ENCODE results near the gene MCM3AP. TPM values are rescaled to one million over a fixed set of nuclear protein-coding genes. Genes with fewer than 3 reads are reported as not detected.

MCM3AP gene
- total RNA-seq, 1 donor from 2014 or later: 150 TPM

DNA sequence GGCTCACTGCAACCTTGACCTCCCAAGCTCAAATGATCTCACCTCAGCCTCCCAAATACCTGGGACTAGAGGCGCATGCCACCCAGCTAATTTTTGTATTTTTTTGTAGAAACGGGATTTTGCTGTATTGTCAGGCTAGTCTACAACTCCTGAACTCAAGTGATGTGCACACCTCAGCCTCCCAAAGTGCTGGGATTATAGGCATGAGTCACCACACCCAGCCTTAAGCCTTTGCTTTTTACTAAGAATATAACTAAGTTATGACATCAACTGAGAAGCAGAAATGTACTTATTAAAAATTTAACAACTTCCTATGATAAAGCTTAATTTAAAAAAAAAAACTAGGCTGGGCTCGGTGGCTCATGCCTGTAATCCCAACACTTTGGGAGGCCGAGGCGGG lies 47.9 kb downstream of the MCM3AP start:
- Mint-ChIP-seq H3K36me3 (peaks cover 71% of the 10 kb centered on the region), H3K27ac (no peak overlapping the region), H3K27me3 (ENCODE audit: low read depth) (no peaks in the 10 kb centered on the region), H3K4me3 (no peak overlapping the region), H3K9me3 (no peaks in the 10 kb centered on the region), H3K4me1 (no peaks in the 10 kb centered on the region)
- TF ChIP-seq, protein P1, sequence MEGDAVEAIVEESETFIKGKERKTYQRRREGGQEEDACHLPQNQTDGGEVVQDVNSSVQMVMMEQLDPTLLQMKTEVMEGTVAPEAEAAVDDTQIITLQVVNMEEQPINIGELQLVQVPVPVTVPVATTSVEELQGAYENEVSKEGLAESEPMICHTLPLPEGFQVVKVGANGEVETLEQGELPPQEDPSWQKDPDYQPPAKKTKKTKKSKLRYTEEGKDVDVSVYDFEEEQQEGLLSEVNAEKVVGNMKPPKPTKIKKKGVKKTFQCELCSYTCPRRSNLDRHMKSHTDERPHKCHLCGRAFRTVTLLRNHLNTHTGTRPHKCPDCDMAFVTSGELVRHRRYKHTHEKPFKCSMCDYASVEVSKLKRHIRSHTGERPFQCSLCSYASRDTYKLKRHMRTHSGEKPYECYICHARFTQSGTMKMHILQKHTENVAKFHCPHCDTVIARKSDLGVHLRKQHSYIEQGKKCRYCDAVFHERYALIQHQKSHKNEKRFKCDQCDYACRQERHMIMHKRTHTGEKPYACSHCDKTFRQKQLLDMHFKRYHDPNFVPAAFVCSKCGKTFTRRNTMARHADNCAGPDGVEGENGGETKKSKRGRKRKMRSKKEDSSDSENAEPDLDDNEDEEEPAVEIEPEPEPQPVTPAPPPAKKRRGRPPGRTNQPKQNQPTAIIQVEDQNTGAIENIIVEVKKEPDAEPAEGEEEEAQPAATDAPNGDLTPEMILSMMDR (IDR thresholded peaks at IDR 0.05; ENCODE audit: unreplicated experiment): no peak
- no peak for DNase-seq (ENCODE audit: low spot score in 2 of 2, unreplicated experiment in 2 of 2)

- peaks cover 8% of the 10 kb centered on the region for H3K4me1 Mint-ChIP-seq
- DNase-seq (ENCODE audit: low spot score in 2 of 2, unreplicated experiment in 2 of 2): no peak
- TF ChIP-seq, protein P1 (IDR thresholded peaks at IDR 0.05; ENCODE audit: unreplicated experiment): no peak
- no peak overlapping the region for H3K4me3 Mint-ChIP-seq
- peaks cover 9% of the 10 kb centered on the region for H3K9me3 Mint-ChIP-seq
- H3K27me3 Mint-ChIP-seq (ENCODE audit: low read depth): no peaks in the 10 kb centered on the region
- H3K27ac Mint-ChIP-seq: no peak overlapping the region
- peaks cover 71% of the 10 kb centered on the region for H3K36me3 Mint-ChIP-seq
These were observed 50.9 kb downstream of the MCM3AP start for GRCh38 chr21:46234436-46234950.

DNA sequence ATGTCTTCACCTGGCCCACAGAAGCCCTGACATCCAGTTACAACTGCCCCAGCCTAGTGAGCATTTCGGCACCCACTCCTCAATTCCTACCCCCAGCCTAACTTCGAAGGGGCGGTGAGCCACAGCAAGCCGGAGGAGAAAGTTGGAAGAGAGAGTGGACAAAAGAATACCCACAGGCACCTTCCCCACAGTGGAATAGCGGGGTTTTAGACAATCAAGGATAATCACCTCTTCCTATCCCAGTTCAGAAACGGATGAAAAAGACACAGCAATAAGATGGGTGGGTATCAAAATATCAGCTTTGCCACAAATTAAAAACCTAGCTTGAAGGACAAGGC lies 55.5 kb downstream of the MCM3AP start:
- Mint-ChIP-seq H3K27ac (peak overlapping the region; percentile 28), H3K4me3 (peak overlapping the region; percentile 84), H3K36me3 (peaks cover 48% of the 10 kb centered on the region), H3K4me1 (peaks cover 36% of the 10 kb centered on the region), H3K27me3 (ENCODE audit: low read depth) (no peaks in the 10 kb centered on the region), H3K9me3 (peaks cover 9% of the 10 kb centered on the region)
- no peak for DNase-seq (ENCODE audit: low spot score in 2 of 2, unreplicated experiment in 2 of 2)
- TF ChIP-seq, protein P1 (IDR thresholded peaks at IDR 0.05; ENCODE audit: unreplicated experiment): no peak

- Mint-ChIP-seq H3K4me1 (peaks cover 36% of the 10 kb centered on the region), H3K9me3 (peaks cover 9% of the 10 kb centered on the region)
These were observed 56.1 kb downstream of the MCM3AP start for GRCh38 chr21:46229133-46229922.

DNA sequence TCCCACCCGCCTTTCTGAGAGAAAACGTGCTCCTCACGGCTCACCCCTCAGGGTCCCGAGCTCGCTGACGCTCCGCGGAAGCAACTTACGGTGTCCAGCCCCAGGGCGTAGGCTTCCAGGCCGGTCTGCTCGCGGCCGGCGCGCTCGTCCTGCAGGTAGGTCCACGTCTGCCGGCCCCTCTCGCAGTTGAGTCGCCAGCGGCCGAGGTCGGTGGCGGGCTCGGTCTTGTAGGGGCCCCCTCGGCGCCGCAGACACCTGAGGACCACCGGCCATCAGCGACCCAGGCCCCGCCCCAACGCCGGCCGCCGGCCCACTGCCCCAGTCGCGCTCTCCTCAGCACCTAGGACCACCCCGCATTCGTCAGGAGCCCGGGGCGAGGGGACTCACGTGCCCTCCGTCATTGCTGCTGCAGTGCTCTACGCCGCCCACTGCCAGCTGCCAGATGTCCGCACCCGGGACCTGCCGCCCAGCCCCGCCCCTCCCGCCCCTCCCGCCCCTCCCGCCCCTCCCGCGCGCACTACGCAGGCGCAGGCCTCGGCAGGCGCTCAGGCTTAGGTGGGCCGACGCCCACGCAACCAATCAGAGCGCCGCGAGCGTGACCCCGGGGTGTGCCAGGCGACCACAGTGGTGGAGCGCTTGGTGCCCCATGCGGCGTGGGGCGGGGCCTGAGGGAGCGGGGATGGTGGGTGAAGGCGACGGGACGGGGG lies 56.9 kb downstream of the MCM3AP start, which contains the start of gene LSS:
Gene LSS, minus strand, starts transcription at position 430 of the 707 bp plus-strand sequence. Its CDS starts 29 bp downstream, at position 401.
- peak; percentile 96 to 98 for DNase-seq (ENCODE audit: low spot score in 2 of 2, unreplicated experiment in 2 of 2)
- peak within 1 kb of the TSS; percentile 96 for H3K27ac Mint-ChIP-seq
- no peaks in the 10 kb centered on the region for H3K27me3 Mint-ChIP-seq (ENCODE audit: low read depth)
- peak within 1 kb of the TSS; percentile 84 for H3K4me3 Mint-ChIP-seq
- peaks cover 36% of the 10 kb centered on the region for H3K4me1 Mint-ChIP-seq
- peaks cover 9% of the 10 kb centered on the region for H3K9me3 Mint-ChIP-seq
- H3K36me3 Mint-ChIP-seq: peaks cover 34% of the 10 kb centered on the region
- TF ChIP-seq, protein P1 (IDR thresholded peaks at IDR 0.05; ENCODE audit: unreplicated experiment): no peak

More at GRCh38 chr21:46229133-46229922, 56.1 kb downstream of the MCM3AP start:
- DNase-seq (ENCODE audit: low spot score in 2 of 2, unreplicated experiment in 2 of 2): peak in 1 of 2 experiments; percentile 78
- Mint-ChIP-seq H3K27ac (peak overlapping the region; percentile 96), H3K27me3 (ENCODE audit: low read depth) (no peaks in the 10 kb centered on the region), H3K4me3 (peak overlapping the region; percentile 84), H3K36me3 (peaks cover 42% of the 10 kb centered on the region)
- TF ChIP-seq, protein P1 (IDR thresholded peaks at IDR 0.05; ENCODE audit: unreplicated experiment): peak; percentile 38
